Effector memory CD4-positive, alpha-beta T cell (primary cell): ENCODE measurements around the gene VIPR2.

Experiments
- DNase-seq, 3 donors: peaks; one replicate each; pipeline ENCODE4 v3.0.0-alpha.2; 2020
- H3K27ac ChIP-seq: 2 replicates; pipeline ENCODE4 v1.7.0; 2013; ENCODE audit warnings: mild to moderate bottlenecking, low read length, moderate library complexity; ENCODE audit not compliant: insufficient read depth, poor library complexity, severe bottlenecking
- H3K27me3 ChIP-seq: replicated peaks from 2 replicates; pipeline ENCODE4 v1.7.0; 2013; ENCODE audit warnings: mild to moderate bottlenecking, low read length; ENCODE audit not compliant: insufficient read depth, control insufficient read depth, poor library complexity, severe bottlenecking
- H3K36me3 ChIP-seq: 2 replicates; pipeline ENCODE4 v1.7.0; 2013; ENCODE audit warnings: mild to moderate bottlenecking, low read length, moderate library complexity; ENCODE audit not compliant: control insufficient read depth, insufficient read depth
- H3K4me1 ChIP-seq: 2 replicates; pipeline ENCODE4 v1.7.0; 2013; ENCODE audit warnings: low read length, mild to moderate bottlenecking; ENCODE audit not compliant: control insufficient read depth, insufficient read depth, poor library complexity, severe bottlenecking
- H3K4me3 ChIP-seq: 2 replicates; pipeline ENCODE4 v1.7.0; 2013; ENCODE audit warnings: low read length, low read depth, mild to moderate bottlenecking; ENCODE audit not compliant: insufficient read depth, poor library complexity, severe bottlenecking
- H3K9me3 ChIP-seq: 2 replicates; pipeline ENCODE4 v1.7.0; 2013; ENCODE audit warnings: mild to moderate bottlenecking, low read length, moderate library complexity; ENCODE audit not compliant: control insufficient read depth

The VIPR2 gene

DNA sequence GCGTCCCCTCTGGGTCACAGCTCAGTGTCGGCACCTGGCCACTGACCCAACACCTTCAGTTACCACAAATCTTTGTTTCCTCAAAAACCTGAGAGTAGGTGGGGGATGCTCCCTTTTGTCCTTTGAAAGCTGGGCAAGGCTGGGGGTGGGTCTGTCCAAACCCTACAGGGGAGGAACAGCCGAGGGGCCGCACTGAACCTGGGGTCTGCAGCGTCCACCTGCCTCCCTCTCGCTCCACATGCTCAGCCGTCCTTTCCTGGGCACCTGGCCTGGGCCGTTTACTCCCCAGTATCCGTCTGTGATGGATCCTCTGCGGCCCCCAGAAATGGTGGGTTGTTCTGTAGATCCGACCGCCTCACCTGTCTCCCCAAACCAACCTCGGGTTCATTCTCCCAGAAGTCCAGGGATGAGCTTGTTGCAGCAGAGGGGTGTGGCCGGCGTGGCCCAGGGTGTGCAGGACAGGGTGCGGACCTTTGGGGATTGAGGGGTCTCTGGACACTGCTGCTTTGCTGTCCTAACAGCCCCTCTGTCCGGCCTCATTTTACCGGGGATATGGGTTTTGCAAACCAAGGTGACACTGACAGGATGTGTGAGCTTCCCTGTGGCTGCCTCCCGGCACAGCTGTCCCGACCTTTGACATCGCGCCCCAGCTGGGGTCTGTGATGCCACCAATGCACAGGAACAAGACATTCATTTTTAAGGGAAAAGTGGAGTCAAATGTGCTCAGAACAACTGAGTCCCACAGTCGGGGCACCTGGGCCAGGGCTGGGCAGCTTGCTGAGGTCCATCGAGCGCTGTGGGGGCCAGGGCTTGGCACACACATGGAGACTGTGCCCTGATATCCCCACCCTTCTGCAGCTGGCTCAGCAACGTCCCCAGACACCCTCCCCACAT, 115.9 kb downstream of the VIPR2 start:
- Histone ChIP-seq H3K9me3 (no peaks in the 10 kb centered on the region), H3K27ac (no peak overlapping the region), H3K27me3 (peaks cover 16% of the 10 kb centered on the region)

GRCh38 chr7:159027789-159028507, 116.7 kb downstream of the VIPR2 start:
- H3K27me3 ChIP-seq = peaks cover 16% of the 10 kb centered on the region
- peaks cover 7% of the 10 kb centered on the region for H3K4me1 ChIP-seq
- H3K9me3 ChIP-seq = no peaks in the 10 kb centered on the region
- H3K4me3 ChIP-seq = no peak overlapping the region
- no peaks in the 10 kb centered on the region for H3K36me3 ChIP-seq
- no peak for DNase-seq
- no peak overlapping the region for H3K27ac ChIP-seq

More for the DNA sequence above, 115.9 kb downstream of the VIPR2 start:
- DNase-seq = no peak
- peaks cover 7% of the 10 kb centered on the region for H3K4me1 ChIP-seq
- H3K4me3 ChIP-seq = no peak overlapping the region
- no peaks in the 10 kb centered on the region for H3K36me3 ChIP-seq

DNA sequence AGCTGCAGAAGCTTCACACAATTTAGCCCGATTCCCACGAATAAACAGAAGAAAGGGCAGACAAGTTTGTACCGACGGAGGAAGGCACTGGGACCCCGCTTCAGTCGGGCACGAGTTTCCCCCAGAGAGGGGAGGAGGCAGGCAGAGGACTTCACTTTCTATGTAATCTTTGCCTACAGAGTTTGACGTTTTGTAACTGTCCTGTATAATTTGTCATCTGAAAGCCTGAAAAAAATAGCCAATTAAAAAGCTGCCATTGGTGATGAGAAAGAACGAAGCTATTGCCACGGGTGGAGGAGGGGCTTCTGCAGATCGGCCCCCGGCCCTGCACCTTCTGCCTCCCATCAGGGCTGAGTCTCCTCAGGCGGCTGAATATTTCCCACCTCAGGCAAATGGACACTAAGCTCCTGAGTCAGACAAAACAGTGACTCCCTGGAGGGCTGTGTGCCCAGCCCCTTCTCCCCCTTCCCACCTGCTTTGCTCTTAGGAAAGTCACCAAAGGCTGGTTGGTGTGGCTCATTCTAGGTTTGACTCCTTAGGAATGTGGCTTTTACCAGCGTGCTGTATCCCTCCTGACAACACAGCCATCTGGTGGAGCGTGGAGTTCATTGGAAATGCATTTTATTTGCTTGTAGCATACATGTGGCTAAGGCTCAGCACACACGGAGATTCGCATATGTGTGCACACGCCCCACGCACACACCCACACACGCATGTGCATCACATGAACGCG, 117.4 kb downstream of the VIPR2 start:
- no peaks in the 10 kb centered on the region for H3K36me3 ChIP-seq
- H3K4me3 ChIP-seq = no peak overlapping the region
- peaks cover 7% of the 10 kb centered on the region for H3K4me1 ChIP-seq
- no peak for DNase-seq
- H3K9me3 ChIP-seq = no peaks in the 10 kb centered on the region
- peaks cover 16% of the 10 kb centered on the region for H3K27me3 ChIP-seq
- no peak overlapping the region for H3K27ac ChIP-seq

DNA sequence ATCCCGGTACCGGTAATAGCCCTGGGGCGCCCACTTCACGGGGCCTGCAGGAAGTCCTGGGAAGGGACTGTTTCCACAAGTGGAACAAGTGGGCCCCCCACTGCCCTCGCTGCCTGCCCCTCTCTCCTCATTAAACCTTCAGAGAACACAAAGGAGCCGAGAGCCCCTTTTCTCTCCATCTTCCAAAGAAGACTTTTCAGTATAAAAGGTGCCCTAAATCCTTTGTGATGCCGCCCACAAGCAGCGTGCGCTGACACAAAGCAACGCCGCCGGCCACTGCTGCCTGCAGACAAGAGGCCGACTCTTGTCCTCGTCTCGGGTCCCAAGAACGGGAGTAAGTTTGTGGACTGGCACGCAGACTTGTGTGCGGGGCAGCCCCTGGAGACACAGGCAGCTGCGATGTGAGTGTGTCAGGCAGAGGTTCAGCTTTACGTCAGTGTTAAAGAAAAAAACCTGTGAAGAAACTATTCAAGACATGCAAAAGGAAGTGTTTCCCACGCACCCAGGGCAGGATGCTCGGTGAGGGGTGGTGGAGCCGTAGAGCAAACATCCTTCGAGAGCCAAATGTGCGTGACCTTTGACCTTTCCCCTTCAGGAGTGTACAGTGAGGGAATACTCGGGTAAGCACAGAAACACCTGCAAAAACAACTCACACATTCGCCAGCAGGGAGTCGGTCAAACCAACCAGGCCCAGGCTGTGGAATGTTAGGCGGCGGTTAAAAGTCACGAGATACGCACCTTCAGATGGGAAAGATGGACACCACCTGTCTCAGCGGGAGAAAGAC, 118.2 kb downstream of the VIPR2 start:
- Histone ChIP-seq H3K36me3 (no peaks in the 10 kb centered on the region), H3K4me1 (peaks cover 7% of the 10 kb centered on the region), H3K27me3 (peaks cover 16% of the 10 kb centered on the region), H3K27ac (no peak overlapping the region), H3K4me3 (no peak overlapping the region), H3K9me3 (no peaks in the 10 kb centered on the region)
- no peak for DNase-seq

- Histone ChIP-seq H3K4me3 (no peak overlapping the region), H3K9me3 (no peaks in the 10 kb centered on the region), H3K27me3 (peaks cover 5% of the 10 kb centered on the region), H3K36me3 (no peaks in the 10 kb centered on the region), H3K4me1 (peaks cover under 1% of the 10 kb centered on the region), H3K27ac (no peak overlapping the region)
- DNase-seq = no peak
These were observed 119.4 kb downstream of the VIPR2 start for GRCh38 chr7:159025161-159025779.

- H3K9me3 ChIP-seq = no peaks in the 10 kb centered on the region
- H3K27me3 ChIP-seq = peaks cover 5% of the 10 kb centered on the region
- no peak overlapping the region for H3K27ac ChIP-seq
- no peaks in the 10 kb centered on the region for H3K36me3 ChIP-seq
- no peak overlapping the region for H3K4me3 ChIP-seq
- DNase-seq = no peak
- no peaks in the 10 kb centered on the region for H3K4me1 ChIP-seq
These were observed 120.3 kb downstream of the VIPR2 start for GRCh38 chr7:159024280-159024951.

- H3K27ac ChIP-seq = no peak overlapping the region
- no peaks in the 10 kb centered on the region for H3K9me3 ChIP-seq
- H3K36me3 ChIP-seq = no peaks in the 10 kb centered on the region
- H3K27me3 ChIP-seq = no peaks in the 10 kb centered on the region
- no peak for DNase-seq
- H3K4me3 ChIP-seq = no peak overlapping the region
- H3K4me1 ChIP-seq = no peaks in the 10 kb centered on the region
These were observed 120.9 kb downstream of the VIPR2 start for GRCh38 chr7:159023746-159024145.

- H3K9me3 ChIP-seq = no peaks in the 10 kb centered on the region
These were observed 121.5 kb downstream of the VIPR2 start for GRCh38 chr7:159023206-159023605.

More at GRCh38 chr7:159023206-159023605, 121.5 kb downstream of the VIPR2 start:
- DNase-seq = no peak
- H3K36me3 ChIP-seq = no peaks in the 10 kb centered on the region
- no peaks in the 10 kb centered on the region for H3K4me1 ChIP-seq
- no peaks in the 10 kb centered on the region for H3K27me3 ChIP-seq
- no peak overlapping the region for H3K27ac ChIP-seq
- no peak overlapping the region for H3K4me3 ChIP-seq
